GM18951 (cell line): ENCODE measurements around the gene LRRC34.

Experiments
- POLR2A ChIP-seq: IDR thresholded peaks from 4 replicates; pipeline ENCODE4 v1.6.1; 2011; ENCODE audit warnings: mild to moderate bottlenecking; ENCODE audit not compliant: insufficient read length, insufficient read depth; ENCODE audit errors: extremely low read depth
- in situ Hi-C: fragments of 300-500 bp; cut with MboI; formaldehyde crosslinking; loops from one replicate; pipeline ENCODE4 v1.12.0; 2022; ENCODE audit warnings: low sequenced_read_pairs, mixed read lengths, inconsistent platforms; ENCODE audit not compliant: unreplicated experiment

Gene LRRC34

GRCh38 chr3:169769287-169770181 lies 43.2 kb downstream of the LRRC34 start, which contains the start of gene ACTRT3:
ACTRT3 (minus strand) TSS chr3:169769561; CDS start chr3:169769520, 41 bp downstream.
- peak; percentile 46 for TF ChIP-seq POLR2A
- in situ Hi-C loops = no loop called here

DNA sequence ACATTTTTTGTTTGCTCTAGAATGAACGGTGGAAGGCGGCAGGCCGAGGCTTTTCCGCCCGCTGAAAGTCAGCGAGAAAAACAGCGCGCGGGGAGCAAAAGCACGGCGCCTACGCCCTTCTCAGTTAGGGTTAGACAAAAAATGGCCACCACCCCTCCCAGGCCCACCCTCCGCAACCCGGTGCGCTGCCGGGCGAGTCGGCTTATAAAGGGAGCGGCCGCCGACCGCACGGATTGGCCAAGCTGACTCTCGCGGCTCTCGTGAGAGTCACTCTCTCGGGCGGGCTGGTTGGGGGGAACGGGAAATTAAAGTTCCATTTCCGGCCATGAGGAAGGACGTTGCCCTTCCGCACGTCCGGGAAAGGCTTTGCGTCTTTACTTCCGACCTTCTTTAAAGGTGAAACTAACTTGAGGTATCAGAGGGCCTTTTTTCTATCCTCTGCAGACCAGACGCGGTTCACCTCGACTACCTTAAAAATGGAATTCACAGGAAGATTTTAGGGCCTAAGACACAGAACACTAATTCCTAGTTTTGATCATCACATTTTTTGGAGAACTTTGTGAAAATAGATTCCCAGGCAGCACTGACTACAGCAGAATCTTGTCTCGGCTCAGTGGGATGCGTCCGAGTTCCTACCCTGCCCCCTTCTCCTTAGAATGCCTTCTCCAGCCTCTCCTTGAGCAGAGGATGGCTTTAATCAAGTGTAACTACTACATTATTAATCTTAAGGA lies 47.7 kb downstream of the LRRC34 start, which contains the start of gene TERC:
TSS of gene TERC (minus strand) at position 179 of the 731 bp plus-strand sequence.
- in situ Hi-C loops = no loop called here
- peak; percentile 87 for TF ChIP-seq POLR2A

GRCh38 chr3:169764312-169764881 lies 48.3 kb downstream of the LRRC34 start:
- in situ Hi-C loops = no loop called here
- no peak for TF ChIP-seq POLR2A

- TF ChIP-seq POLR2A = no peak
- in situ Hi-C loops = no loop called here
Measured at GRCh38 chr3:169760479-169760878, 52.2 kb downstream of the LRRC34 start.

DNA sequence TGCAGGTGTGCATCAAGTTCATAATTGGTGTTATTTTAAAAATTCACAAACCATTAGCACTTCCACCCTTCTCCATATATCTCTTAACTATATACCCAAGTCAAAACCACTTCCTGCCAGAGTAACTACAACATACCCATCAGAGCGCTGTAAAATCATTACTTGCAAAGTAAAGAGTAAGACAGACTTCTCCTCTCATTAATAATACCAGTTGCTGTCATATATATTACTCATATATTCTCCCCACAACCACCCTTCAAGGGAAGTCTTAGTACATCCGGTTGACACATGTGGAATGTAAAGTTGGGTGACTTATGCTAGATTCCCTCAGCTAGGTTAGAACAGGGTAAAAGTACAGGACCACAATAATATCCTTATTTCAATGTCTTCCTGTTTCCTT lies 53.4 kb downstream of the LRRC34 start:
- in situ Hi-C loops = no loop called here
- no peak for TF ChIP-seq POLR2A

- in situ Hi-C loops = no loop called here
- TF ChIP-seq POLR2A = no peak
Measured at GRCh38 chr3:169758359-169758994, 54.2 kb downstream of the LRRC34 start.

GRCh38 chr3:169755488-169755887 lies 57.2 kb downstream of the LRRC34 start:
- in situ Hi-C loops = no loop called here
- no peak for TF ChIP-seq POLR2A

GRCh38 chr3:169754711-169755110 lies 58.0 kb downstream of the LRRC34 start:
- no peak for TF ChIP-seq POLR2A
- in situ Hi-C loops = no loop called here

DNA sequence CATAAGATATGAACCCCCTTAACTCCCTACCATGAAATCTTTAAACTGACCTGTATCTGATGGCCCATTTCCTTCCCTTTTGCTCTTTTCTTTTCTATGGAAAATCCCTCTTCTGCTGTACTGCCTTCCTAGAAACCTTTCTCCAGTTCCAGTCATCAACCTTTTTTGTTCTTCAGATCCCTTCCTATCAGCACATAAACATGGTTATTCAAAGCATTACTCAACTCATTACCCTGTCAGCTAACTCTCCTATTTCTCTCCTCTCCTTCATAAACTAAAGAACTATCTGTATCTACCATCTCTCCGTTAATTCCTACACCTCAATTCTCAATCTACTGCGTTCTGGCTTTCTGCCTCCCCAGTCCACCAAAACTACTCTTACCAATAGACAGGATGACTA lies 60.8 kb downstream of the LRRC34 start:
- no peak for TF ChIP-seq POLR2A
- in situ Hi-C loops = no loop called here

DNA sequence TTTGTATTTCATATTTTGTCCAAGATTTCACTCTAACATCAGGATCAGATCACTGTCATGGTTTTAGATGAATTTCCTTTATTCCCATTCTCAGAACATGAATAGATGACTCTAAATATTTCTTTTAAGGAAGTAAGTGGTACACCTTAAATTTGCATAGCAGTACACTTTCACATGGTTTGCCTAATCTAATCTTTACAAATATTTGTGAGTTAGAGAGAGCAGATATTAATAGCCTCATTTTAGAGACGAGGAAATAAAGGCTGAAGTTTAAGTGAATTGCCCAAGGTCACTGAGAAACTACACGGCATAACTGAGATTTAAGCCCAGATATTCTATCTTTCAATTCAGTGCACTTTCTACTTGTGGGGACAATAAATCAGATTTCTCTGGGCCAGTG lies 62.0 kb downstream of the LRRC34 start:
- in situ Hi-C loops = no loop called here
- no peak for TF ChIP-seq POLR2A

- TF ChIP-seq POLR2A = no peak
- in situ Hi-C loops = no loop called here
Measured at GRCh38 chr3:169748670-169749069, 64.0 kb downstream of the LRRC34 start.

- TF ChIP-seq POLR2A = no peak
- in situ Hi-C loops = no loop called here
Measured at GRCh38 chr3:169746924-169747323, 65.8 kb downstream of the LRRC34 start.
